Colonic mucosa (tissue), 4 donors: ENCODE measurements around the gene NPAS3. TPM values are rescaled to one million over a fixed set of nuclear protein-coding genes. Genes with fewer than 3 reads are reported as not detected.

Experiments used
- DNase-seq: peaks from one replicate; pipeline ENCODE4 v3.0.0-alpha.2; 2020
- H3K27ac ChIP-seq: fragments of 200-600 bp; one replicate; pipeline ENCODE4 v1.8.0; 2021
- H3K27me3 ChIP-seq: fragments of 200-600 bp; one replicate; pipeline ENCODE4 v1.8.0; 2021
- H3K36me3 ChIP-seq: fragments of 200-600 bp; one replicate; pipeline ENCODE4 v1.8.0; 2021
- H3K4me1 ChIP-seq: fragments of 200-600 bp; one replicate; pipeline ENCODE4 v1.8.0; 2021; ENCODE audit warnings: mild to moderate bottlenecking
- H3K4me3 ChIP-seq: fragments of 200-600 bp; one replicate; pipeline ENCODE4 v1.8.0; 2021
- H3K9ac ChIP-seq, 2 donors: one replicate each; pipeline ENCODE4 v1.7.0; 2013; ENCODE audit warnings: control low read depth in 2 of 2, low read depth in 2 of 2, low read length in 2 of 2
- H3K9me3 ChIP-seq: fragments of 200-600 bp; one replicate; pipeline ENCODE4 v1.8.0; 2021
- CTCF ChIP-seq: fragments of 200-600 bp; IDR thresholded peaks from one replicate; pipeline ENCODE4 v1.8.0; 2022; ENCODE audit warnings: antibody characterized with exemption, mild to moderate bottlenecking
- intact Hi-C: fragments of 100-400 bp; cut with DNase I; formaldehyde crosslinking; loops from one replicate; pipeline ENCODE4 v1.14.1; 2022
- total RNA-seq, 2 donors: library from RNA; stranded (reverse); fragmentation: NEBNext Ultra II Directional in 1 of 2; extraction: Animal tissue kit (Norgen Biotek cat#: 25700) in 1 of 2; gene quantifications; one replicate each; pipeline ENCODE4 v1.2.1, GENCODE V29; 2021
- donor health status: healthy.
- donor health status: DM: no; HTN: no; CAD: no.
- donor health status: DM: no; HTN: no; CAD: no.

The NPAS3 gene
- total RNA-seq, 2 donors from 2014 or later: 0.79 to 1.6 TPM

DNA sequence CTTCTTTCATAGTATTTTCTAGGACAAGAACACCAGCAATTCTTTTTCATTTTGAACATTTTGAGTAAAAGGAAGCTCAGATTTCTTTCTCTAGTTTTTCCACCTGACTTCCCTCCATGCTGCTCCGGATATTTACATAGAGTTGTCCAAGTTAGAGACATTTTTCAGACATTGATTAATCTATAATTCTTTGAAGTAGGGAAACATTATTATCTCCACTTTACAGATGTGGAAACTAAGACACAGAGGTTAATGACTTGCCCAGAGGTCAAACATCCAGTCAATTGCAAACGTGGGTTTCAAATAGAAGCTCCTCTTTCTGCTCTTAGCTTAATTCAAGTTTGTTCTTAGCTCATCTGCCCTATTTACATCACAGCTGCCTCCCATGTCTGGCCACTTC, 873.9 kb downstream of the NPAS3 start:
- Histone ChIP-seq H3K9me3 (no peaks in the 10 kb centered on the region), H3K36me3 (no peaks in the 10 kb centered on the region), H3K27me3 (no peaks in the 10 kb centered on the region), H3K4me1 (no peaks in the 10 kb centered on the region), H3K4me3 (no peak overlapping the region), H3K27ac (no peak overlapping the region), H3K9ac (no peak overlapping the region)
- DNase-seq: no peak
- intact Hi-C loops: no loop called here
- no peak for TF ChIP-seq CTCF

GRCh38 chr14:33814010-33814409, 875.3 kb downstream of the NPAS3 start:
- no peak for DNase-seq
- Histone ChIP-seq H3K4me3 (no peak overlapping the region), H3K4me1 (no peaks in the 10 kb centered on the region), H3K9ac (no peak overlapping the region), H3K36me3 (no peaks in the 10 kb centered on the region), H3K27me3 (no peaks in the 10 kb centered on the region), H3K9me3 (no peaks in the 10 kb centered on the region), H3K27ac (no peak overlapping the region)
- intact Hi-C loops: no loop called here
- TF ChIP-seq CTCF: no peak

GRCh38 chr14:33833706-33834465, 895.2 kb downstream of the NPAS3 start:
- Histone ChIP-seq H3K27ac (no peak overlapping the region), H3K36me3 (no peaks in the 10 kb centered on the region), H3K27me3 (no peaks in the 10 kb centered on the region), H3K4me1 (no peaks in the 10 kb centered on the region), H3K9me3 (no peaks in the 10 kb centered on the region), H3K4me3 (no peak overlapping the region), H3K9ac (no peak overlapping the region)
- TF ChIP-seq CTCF: no peak
- DNase-seq: no peak
- intact Hi-C loops: no loop called here

- TF ChIP-seq CTCF: no peak
- intact Hi-C loops: loop anchor here (5.0 kb wide), 1 partner anchor 468 kb away; no protein-coding TSS in a partner anchor
- no peak for DNase-seq
- H3K36me3 ChIP-seq: no peaks in the 10 kb centered on the region
- H3K9ac ChIP-seq: no peak overlapping the region
- no peaks in the 10 kb centered on the region for H3K27me3 ChIP-seq
- H3K9me3 ChIP-seq: no peaks in the 10 kb centered on the region
- H3K27ac ChIP-seq: no peak overlapping the region
- H3K4me1 ChIP-seq: no peaks in the 10 kb centered on the region
- H3K4me3 ChIP-seq: no peak overlapping the region
Observed at GRCh38 chr14:33834466-33835260, 896.0 kb downstream of the NPAS3 start.

DNA sequence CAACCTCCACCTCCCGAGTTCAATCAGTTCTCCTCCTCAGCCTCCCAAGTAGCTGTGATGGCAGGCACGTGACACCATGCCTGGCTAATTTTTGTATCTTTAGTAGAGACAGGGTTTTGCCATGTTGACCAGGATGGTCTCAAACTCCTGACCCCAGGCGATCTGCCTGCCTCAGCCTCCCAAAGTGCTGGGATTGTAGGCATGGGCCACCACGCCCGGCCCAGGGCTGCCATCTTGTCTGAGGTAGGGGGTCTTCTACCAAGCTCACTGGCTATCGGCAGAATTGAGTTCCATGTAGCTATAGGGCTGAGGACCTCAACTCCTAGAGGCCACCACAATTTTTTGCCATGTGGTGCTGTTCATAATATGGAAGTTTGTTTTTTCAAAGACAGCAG, 896.6 kb downstream of the NPAS3 start:
- Histone ChIP-seq H3K9ac (no peak overlapping the region), H3K36me3 (no peaks in the 10 kb centered on the region), H3K4me1 (no peaks in the 10 kb centered on the region), H3K27ac (no peak overlapping the region), H3K4me3 (no peak overlapping the region), H3K9me3 (no peaks in the 10 kb centered on the region), H3K27me3 (no peaks in the 10 kb centered on the region)
- TF ChIP-seq CTCF: no peak
- intact Hi-C loops: loop anchor here (5.0 kb wide), 1 partner anchor 467 kb away; no protein-coding TSS in a partner anchor
- no peak for DNase-seq
